ENCODE results near the gene SCTR. TPM values are rescaled to one million over a fixed set of nuclear protein-coding genes. Genes with fewer than 3 reads are reported as not detected.

Gene SCTR
- total RNA-seq, 2 donors from 2014 or later = not detected

- TF ChIP-seq CTCF (IDR thresholded peaks at IDR 0.05) = no peak
- no peaks in the 10 kb centered on the region for H3K36me3 ChIP-seq
- no peaks in the 10 kb centered on the region for H3K4me1 ChIP-seq (ENCODE audit: control insufficient read depth in 1 of 2, low read depth in 2 of 2)
- H3K4me3 ChIP-seq = no peak overlapping the region
- no peak for DNase-seq (ENCODE audit: low spot score)
- H3K9me3 ChIP-seq = no peaks in the 10 kb centered on the region
- H3K27me3 ChIP-seq (replicated peaks; ENCODE audit: insufficient read depth) = no peaks in the 10 kb centered on the region
- no peak overlapping the region for H3K27ac ChIP-seq
- ATAC-seq (ENCODE audit: insufficient number of reproducible peaks, low FRiP score, low read depth) = no peak
Observed at GRCh38 chr2:119453972-119454593, 70.2 kb downstream of the SCTR start.

- H3K9me3 ChIP-seq = no peaks in the 10 kb centered on the region
- no peak overlapping the region for H3K4me3 ChIP-seq
- no peaks in the 10 kb centered on the region for H3K27me3 ChIP-seq (replicated peaks; ENCODE audit: insufficient read depth)
- H3K27ac ChIP-seq = no peak overlapping the region
- no peak for TF ChIP-seq CTCF (IDR thresholded peaks at IDR 0.05)
- DNase-seq (ENCODE audit: low spot score) (no peak), ATAC-seq (ENCODE audit: insufficient number of reproducible peaks, low FRiP score, low read depth) (no peak)
- no peaks in the 10 kb centered on the region for H3K4me1 ChIP-seq (ENCODE audit: control insufficient read depth in 1 of 2, low read depth in 2 of 2)
- no peaks in the 10 kb centered on the region for H3K36me3 ChIP-seq
Observed at GRCh38 chr2:119451336-119452050, 72.8 kb downstream of the SCTR start.

GRCh38 chr2:119449521-119449920 lies 74.8 kb downstream of the SCTR start:
- Histone ChIP-seq H3K4me1 (ENCODE audit: control insufficient read depth in 1 of 2, low read depth in 2 of 2) (no peaks in the 10 kb centered on the region), H3K36me3 (no peaks in the 10 kb centered on the region), H3K27me3 (replicated peaks; ENCODE audit: insufficient read depth) (no peaks in the 10 kb centered on the region), H3K27ac (no peak overlapping the region), H3K4me3 (no peak overlapping the region), H3K9me3 (no peaks in the 10 kb centered on the region)
- TF ChIP-seq CTCF (IDR thresholded peaks at IDR 0.05) = no peak
- ATAC-seq (ENCODE audit: insufficient number of reproducible peaks, low FRiP score, low read depth) (no peak), DNase-seq (ENCODE audit: low spot score) (no peak)

- DNase-seq (ENCODE audit: low spot score) (no peak), ATAC-seq (ENCODE audit: insufficient number of reproducible peaks, low FRiP score, low read depth) (no peak)
- Histone ChIP-seq H3K4me3 (no peak overlapping the region), H3K4me1 (ENCODE audit: control insufficient read depth in 1 of 2, low read depth in 2 of 2) (no peaks in the 10 kb centered on the region), H3K27ac (no peak overlapping the region), H3K9me3 (no peaks in the 10 kb centered on the region), H3K27me3 (replicated peaks; ENCODE audit: insufficient read depth) (no peaks in the 10 kb centered on the region), H3K36me3 (no peaks in the 10 kb centered on the region)
- TF ChIP-seq CTCF (IDR thresholded peaks at IDR 0.05) = no peak
Observed at GRCh38 chr2:119448427-119449141, 75.7 kb downstream of the SCTR start.

- H3K27ac ChIP-seq = no peak overlapping the region
- no peak for DNase-seq (ENCODE audit: low spot score)
- TF ChIP-seq CTCF (IDR thresholded peaks at IDR 0.05) = no peak
- no peaks in the 10 kb centered on the region for H3K36me3 ChIP-seq
- no peaks in the 10 kb centered on the region for H3K4me1 ChIP-seq (ENCODE audit: control insufficient read depth in 1 of 2, low read depth in 2 of 2)
- H3K9me3 ChIP-seq = no peaks in the 10 kb centered on the region
- no peaks in the 10 kb centered on the region for H3K27me3 ChIP-seq (replicated peaks; ENCODE audit: insufficient read depth)
- H3K4me3 ChIP-seq = no peak overlapping the region
- ATAC-seq (ENCODE audit: insufficient number of reproducible peaks, low FRiP score, low read depth) = no peak
Observed at GRCh38 chr2:119446037-119446436, 78.2 kb downstream of the SCTR start.

All from thoracic aorta (tissue), 2 donors.